ENCODE measurements around the gene CPB2.

Gene CPB2

DNA sequence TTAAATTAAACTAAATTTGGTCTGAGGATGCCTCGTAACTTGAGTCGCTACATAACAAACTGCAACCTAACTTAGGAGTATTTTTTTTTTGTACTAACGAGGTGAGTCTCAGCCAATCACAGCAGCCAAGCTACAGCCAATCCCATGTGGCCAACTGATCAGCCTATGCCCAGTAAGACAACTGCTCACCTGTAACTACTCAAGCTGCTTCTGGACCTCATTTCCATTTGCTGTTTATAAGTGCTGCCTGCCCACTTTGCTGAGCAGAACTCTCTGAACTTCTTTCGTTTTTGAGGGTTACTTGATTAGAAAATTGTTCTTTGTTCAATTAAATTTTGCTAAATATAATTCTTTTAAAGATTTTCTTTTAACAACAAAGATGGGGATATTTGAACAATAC lies 3.8 kb downstream of the CPB2 start:
- no peak overlapping the region for H3K4me3 ChIP-seq (ENCODE audit: low read depth, low read length)

- no peak overlapping the region for H3K4me3 ChIP-seq (ENCODE audit: low read depth, low read length)
Observed at GRCh38 chr13:46100191-46100815, 4.5 kb downstream of the CPB2 start.

- H3K4me3 ChIP-seq (ENCODE audit: low read depth, low read length): no peak overlapping the region
Observed at GRCh38 chr13:46097663-46098062, 7.2 kb downstream of the CPB2 start.

GRCh38 chr13:46097015-46097414 lies 7.8 kb downstream of the CPB2 start:
- no peak overlapping the region for H3K4me3 ChIP-seq (ENCODE audit: low read depth, low read length)

DNA sequence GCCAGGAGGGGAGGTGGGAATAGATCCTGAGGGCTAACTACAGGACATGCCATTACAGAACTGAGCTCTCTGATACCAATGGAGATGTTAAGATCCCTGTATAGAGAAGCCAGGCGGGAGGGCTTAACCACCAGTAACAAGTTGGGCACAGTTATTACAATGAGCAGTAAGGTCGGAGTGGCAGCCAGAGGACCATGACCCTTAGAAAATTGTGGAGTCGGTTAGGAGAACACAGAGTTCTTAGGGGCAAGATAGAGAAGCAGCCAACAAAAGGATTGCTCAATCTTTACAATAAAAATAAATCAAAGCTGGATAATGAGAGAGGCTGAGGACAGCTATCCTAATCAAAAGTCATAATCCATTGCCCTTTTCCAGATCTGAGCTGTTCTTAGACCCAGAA lies 10.4 kb downstream of the CPB2 start:
- H3K4me3 ChIP-seq (ENCODE audit: low read depth, low read length): no peak overlapping the region

- H3K4me3 ChIP-seq (ENCODE audit: low read depth, low read length): no peak overlapping the region
Observed at GRCh38 chr13:46088821-46089562, 15.8 kb downstream of the CPB2 start.

DNA sequence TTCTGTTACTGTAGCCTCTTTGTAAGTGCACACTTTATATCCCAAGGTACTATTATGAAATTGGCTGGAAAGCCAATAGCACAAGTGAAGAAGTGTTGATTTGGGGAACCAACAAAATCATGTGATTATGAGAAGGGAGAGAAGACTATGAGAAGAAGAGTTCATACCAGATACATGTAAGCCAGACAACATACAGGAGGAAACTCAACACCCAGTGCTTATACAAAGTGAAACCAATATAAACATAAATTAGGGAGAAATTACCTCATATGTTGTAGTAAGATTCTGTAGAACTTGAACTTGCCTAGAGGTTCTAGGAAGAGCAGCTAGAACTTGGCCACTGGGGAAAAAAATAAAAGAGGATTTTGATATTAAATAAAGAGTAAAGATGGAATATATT lies 17.4 kb downstream of the CPB2 start:
- H3K4me3 ChIP-seq (ENCODE audit: low read depth, low read length): no peak overlapping the region

DNA sequence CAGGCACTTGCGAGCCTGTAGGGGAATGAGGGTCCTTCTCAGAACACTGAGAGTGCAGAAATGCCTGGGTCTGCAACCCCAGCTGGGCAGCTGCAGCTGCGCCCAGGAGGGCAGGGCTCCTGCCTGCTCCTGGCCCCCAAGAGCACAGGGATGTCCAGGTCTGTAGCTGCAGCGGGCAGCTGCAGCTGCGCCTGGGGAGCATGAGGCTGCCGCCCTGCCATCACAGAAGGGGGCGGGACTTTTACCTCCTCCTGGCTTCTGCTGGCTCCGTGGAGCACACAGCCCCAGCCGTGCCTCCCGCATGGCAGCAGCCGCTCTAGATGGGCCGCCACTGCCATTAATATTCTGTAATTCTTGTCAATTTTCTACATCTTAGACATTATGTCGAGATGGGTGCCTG lies 17.8 kb downstream of the CPB2 start:
- H3K4me3 ChIP-seq (ENCODE audit: low read depth, low read length): no peak overlapping the region

GRCh38 chr13:46086421-46086922 lies 18.4 kb downstream of the CPB2 start:
- no peak overlapping the region for H3K4me3 ChIP-seq (ENCODE audit: low read depth, low read length)

- H3K4me3 ChIP-seq (ENCODE audit: low read depth, low read length): no peak overlapping the region
Observed at GRCh38 chr13:46085737-46086136, 19.1 kb downstream of the CPB2 start.

- no peak overlapping the region for H3K4me3 ChIP-seq (ENCODE audit: low read depth, low read length)
Observed at GRCh38 chr13:46082324-46082723, 22.5 kb downstream of the CPB2 start.

DNA sequence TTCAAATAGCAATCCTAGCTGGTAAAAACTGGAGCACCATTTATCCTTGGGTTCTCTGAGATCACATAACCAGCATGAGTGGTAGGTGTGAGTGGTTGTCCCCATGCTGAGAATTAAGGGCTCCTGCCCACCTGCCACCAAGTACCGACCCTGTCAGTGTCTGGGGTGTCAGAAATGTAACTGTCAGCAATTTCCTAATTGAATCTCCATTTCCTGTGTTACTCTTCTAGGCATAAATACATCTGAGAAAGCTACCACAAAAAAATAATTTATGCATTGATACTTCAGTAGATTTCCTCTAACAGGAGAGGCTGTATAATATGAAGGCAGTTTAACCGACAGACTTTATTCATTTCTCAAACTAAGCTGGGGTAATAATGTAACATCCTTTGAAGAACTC lies 25.1 kb downstream of the CPB2 start:
- no peak overlapping the region for H3K4me3 ChIP-seq (ENCODE audit: low read depth, low read length)

- no peak overlapping the region for H3K4me3 ChIP-seq (ENCODE audit: low read depth, low read length)
Observed at GRCh38 chr13:46077265-46077664, 27.6 kb downstream of the CPB2 start.

- H3K4me3 ChIP-seq (ENCODE audit: low read depth, low read length): no peak overlapping the region
Observed at GRCh38 chr13:46076827-46077226, 28.0 kb downstream of the CPB2 start.

DNA sequence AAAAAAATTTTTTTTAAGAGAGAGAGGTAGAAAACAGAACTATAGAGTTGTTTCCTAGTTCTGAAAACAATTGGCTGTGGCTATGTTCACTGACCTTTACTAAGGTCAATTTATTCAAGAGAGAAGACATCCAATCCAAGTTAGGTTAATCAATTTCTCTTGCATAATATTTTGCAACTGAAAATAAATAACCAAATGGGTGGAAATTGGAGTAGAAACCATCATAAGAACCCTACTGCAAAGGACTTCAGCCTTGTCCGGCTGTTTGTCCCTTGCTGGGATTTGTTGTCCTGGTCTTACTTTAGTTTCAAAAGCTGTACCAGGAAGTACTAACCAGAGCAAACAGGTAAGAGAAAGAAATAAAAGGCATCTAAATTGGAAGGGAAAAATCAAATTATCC lies 29.0 kb downstream of the CPB2 start:
- no peak overlapping the region for H3K4me3 ChIP-seq (ENCODE audit: low read depth, low read length)

DNA sequence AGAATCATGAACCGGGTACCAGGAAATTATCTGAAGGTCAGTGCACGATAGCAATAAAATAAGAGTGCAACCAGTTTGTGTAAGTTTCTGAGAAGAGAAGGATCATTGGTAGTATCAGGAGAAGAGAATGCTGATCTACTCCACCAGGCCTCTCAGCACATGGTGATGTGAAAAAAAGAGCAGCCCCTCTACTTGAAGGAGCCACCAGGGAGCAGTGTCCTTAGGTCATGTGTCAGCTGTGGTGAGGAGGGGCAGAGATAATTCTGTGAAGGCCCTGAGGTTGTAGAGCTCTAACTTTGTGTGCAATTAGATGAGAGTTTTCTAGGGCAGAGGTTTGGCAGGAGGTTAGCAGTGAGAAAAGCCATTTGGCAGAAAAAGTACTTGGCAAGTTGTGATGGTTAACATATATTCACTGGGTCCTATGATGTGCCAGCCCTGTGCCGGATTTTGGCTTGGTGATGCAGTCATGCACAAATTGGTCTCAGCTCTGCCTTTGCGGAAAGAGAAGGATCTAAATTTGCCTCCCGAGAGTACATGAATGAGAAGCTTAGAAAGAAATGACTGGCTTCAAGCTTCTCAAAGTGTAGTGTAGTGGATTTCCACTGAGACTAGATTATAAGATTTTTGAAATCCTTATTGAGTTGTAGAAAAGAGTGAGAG lies 33.1 kb downstream of the CPB2 start:
- no peak overlapping the region for H3K4me3 ChIP-seq (ENCODE audit: low read depth, low read length)

DNA sequence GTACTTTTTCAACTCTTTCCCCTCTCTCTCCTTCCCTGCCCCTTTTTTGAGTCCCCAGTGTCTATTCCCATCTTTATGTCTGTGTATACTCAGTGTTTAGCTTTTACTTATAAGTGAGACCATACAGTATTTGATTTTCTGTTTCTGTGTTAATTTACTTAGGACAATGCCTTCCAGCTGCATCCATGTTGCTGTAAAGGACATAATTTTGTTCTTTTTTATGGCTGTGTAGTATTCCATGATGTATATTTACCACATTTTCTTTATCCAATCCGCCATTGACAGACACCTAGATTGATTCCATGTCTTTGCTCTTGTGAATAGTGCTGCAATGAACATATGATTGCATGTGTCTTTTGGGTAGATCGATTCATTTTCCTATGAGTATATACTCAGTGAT lies 41.5 kb downstream of the CPB2 start:
- H3K4me3 ChIP-seq (ENCODE audit: low read depth, low read length): no peak overlapping the region

DNA sequence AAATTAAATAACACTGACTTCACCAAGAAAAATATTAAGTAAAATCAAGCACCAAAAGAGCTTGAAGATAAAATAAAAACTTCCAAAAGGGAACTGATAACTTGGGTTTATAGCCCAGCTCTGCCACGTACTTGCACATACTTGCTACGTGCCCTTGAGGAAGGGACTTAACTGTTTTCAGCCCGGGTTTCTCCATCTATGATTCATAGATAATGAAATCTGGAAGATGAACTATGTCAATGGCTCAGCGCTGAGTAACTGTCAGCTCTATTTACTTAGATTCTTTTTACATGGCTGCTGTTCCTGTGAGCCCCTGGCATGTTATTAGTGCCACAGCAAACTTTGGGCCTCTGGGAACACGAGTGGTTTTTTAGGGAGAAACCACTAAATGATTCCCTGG lies 42.6 kb downstream of the CPB2 start:
- H3K4me3 ChIP-seq (ENCODE audit: low read depth, low read length): no peak overlapping the region

- H3K4me3 ChIP-seq (ENCODE audit: low read depth, low read length): no peak overlapping the region
Observed at GRCh38 chr13:46059405-46059804, 45.4 kb downstream of the CPB2 start.

DNA sequence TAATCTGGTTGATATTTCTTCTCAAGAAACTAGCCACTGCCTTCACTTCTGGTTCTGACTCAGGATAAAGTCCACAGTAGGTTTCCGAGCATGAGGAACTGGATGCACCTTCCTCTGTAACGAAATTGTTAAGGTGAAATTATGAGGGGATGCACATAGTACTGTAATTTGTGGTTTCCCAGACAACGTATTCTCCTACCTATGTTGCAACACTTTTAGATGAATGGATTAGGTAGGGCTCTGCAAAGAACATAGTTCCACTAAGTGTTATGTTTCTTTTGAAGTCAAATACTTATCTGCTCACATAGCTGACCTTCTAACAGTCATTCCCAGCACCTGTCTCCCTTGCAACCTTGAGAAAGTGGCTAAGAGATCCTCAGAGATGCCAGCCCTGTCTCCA lies 46.6 kb downstream of the CPB2 start:
- H3K4me3 ChIP-seq (ENCODE audit: low read depth, low read length): no peak overlapping the region

- no peak overlapping the region for H3K4me3 ChIP-seq (ENCODE audit: low read depth, low read length)
Observed at GRCh38 chr13:46057256-46058015, 47.4 kb downstream of the CPB2 start.
